Stimulated activated naive CD8-positive, alpha-beta T cell treated with anti-CD3 and anti-CD28 coated beads, Interleukin-15, Interleukin-2, amounts not matched to agents 100 U/mL and 50 U/mL, for 24 hours (primary cell): ENCODE data around the gene MFSD6L.

Experiments used
- ATAC-seq: fragments of 150-1000 bp; cut with Tn5 transposase; one replicate; pipeline ENCODE4 v1.10.0; 2021
- DNase-seq: peaks from one replicate; pipeline ENCODE4 v3.0.0; 2021

Gene MFSD6L

GRCh38 chr17:8798846-8799569, at the start of gene MFSD6L:
MFSD6L (minus strand) TSS chr17:8799365; CDS start chr17:8799120, 245 bp downstream.
- DNase-seq (no peak), ATAC-seq (no peak)

- no peak for ATAC-seq
- DNase-seq: no peak
These were observed 48.7 kb upstream of the MFSD6L start for GRCh38 chr17:8847891-8848290.

GRCh38 chr17:8846768-8847211, 47.6 kb upstream of the MFSD6L start:
- no peak for DNase-seq
- ATAC-seq: peak; percentile 61

GRCh38 chr17:8844229-8845218, 45.4 kb upstream of the MFSD6L start:
- ATAC-seq (no peak), DNase-seq (no peak)

GRCh38 chr17:8843344-8843743, 44.2 kb upstream of the MFSD6L start:
- DNase-seq: no peak
- ATAC-seq: no peak

GRCh38 chr17:8841844-8842243, 42.7 kb upstream of the MFSD6L start:
- no peak for DNase-seq
- ATAC-seq: no peak

GRCh38 chr17:8839410-8839935, 40.3 kb upstream of the MFSD6L start:
- no peak for ATAC-seq

GRCh38 chr17:8838551-8839095, 39.5 kb upstream of the MFSD6L start:
- ATAC-seq: peak; percentile 23
- no peak for DNase-seq

More at GRCh38 chr17:8839410-8839935, 40.3 kb upstream of the MFSD6L start:
- no peak for DNase-seq

GRCh38 chr17:8837563-8838075, 38.5 kb upstream of the MFSD6L start:
- ATAC-seq (no peak), DNase-seq (no peak)

GRCh38 chr17:8836821-8837562, 37.8 kb upstream of the MFSD6L start:
- no peak for ATAC-seq
- DNase-seq: no peak

- no peak for DNase-seq
- no peak for ATAC-seq
These were observed 36.6 kb upstream of the MFSD6L start for GRCh38 chr17:8835631-8836364.

- DNase-seq: no peak
- ATAC-seq: no peak
These were observed 35.9 kb upstream of the MFSD6L start for GRCh38 chr17:8835106-8835505.

GRCh38 chr17:8832711-8833352, 33.7 kb upstream of the MFSD6L start:
- DNase-seq (peak; percentile 69), ATAC-seq (peak; percentile 12)

- no peak for ATAC-seq
- DNase-seq: no peak
These were observed 32.2 kb upstream of the MFSD6L start for GRCh38 chr17:8831234-8831849.

GRCh38 chr17:8830141-8830540, 31.0 kb upstream of the MFSD6L start:
- DNase-seq: no peak
- ATAC-seq: no peak

- ATAC-seq: no peak
These were observed 30.1 kb upstream of the MFSD6L start for GRCh38 chr17:8829036-8829941.

GRCh38 chr17:8828517-8828875, 29.3 kb upstream of the MFSD6L start:
- DNase-seq (no peak), ATAC-seq (no peak)

More at GRCh38 chr17:8829036-8829941, 30.1 kb upstream of the MFSD6L start:
- no peak for DNase-seq

- DNase-seq (no peak), ATAC-seq (no peak)
These were observed 27.8 kb upstream of the MFSD6L start for GRCh38 chr17:8826808-8827435.
